ENCODE data around the gene GALNT15.
A peak's percentile ranks its signal among the peaks of the same experiment; 100 is the strongest.

Gene GALNT15

GRCh38 chr3:16174389-16174788 lies at the start of gene GALNT15:
Gene GALNT15, plus strand, starts transcription at chr3:16174680. Its CDS starts 472 bp downstream, at chr3:16175152.
- DNase-seq (ENCODE audit: low read depth): no peak

- no peak for DNase-seq (ENCODE audit: low read depth)
Observed at GRCh38 chr3:16126634-16127033, 47.8 kb upstream of the GALNT15 start.

GRCh38 chr3:16127249-16127648 lies 47.2 kb upstream of the GALNT15 start:
- no peak for DNase-seq (ENCODE audit: low read depth)

GRCh38 chr3:16130066-16130465 lies 44.4 kb upstream of the GALNT15 start:
- DNase-seq (ENCODE audit: low read depth): no peak

GRCh38 chr3:16132190-16132589 lies 42.3 kb upstream of the GALNT15 start:
- DNase-seq (ENCODE audit: low read depth): no peak

- DNase-seq (ENCODE audit: low read depth): no peak
Observed at GRCh38 chr3:16132928-16133327, 41.6 kb upstream of the GALNT15 start.

- no peak for DNase-seq (ENCODE audit: low read depth)
Observed at GRCh38 chr3:16134173-16134928, 40.1 kb upstream of the GALNT15 start.

GRCh38 chr3:16136055-16136454 lies 38.4 kb upstream of the GALNT15 start:
- DNase-seq (ENCODE audit: low read depth): no peak

- DNase-seq (ENCODE audit: low read depth): no peak
Observed at GRCh38 chr3:16137044-16137443, 37.4 kb upstream of the GALNT15 start.

GRCh38 chr3:16137977-16138376 lies 36.5 kb upstream of the GALNT15 start:
- no peak for DNase-seq (ENCODE audit: low read depth)

- DNase-seq (ENCODE audit: low read depth): no peak
Observed at GRCh38 chr3:16140116-16140893, 34.2 kb upstream of the GALNT15 start.

GRCh38 chr3:16140894-16141285 lies 33.6 kb upstream of the GALNT15 start:
- DNase-seq (ENCODE audit: low read depth): no peak

- no peak for DNase-seq (ENCODE audit: low read depth)
Observed at GRCh38 chr3:16142350-16143025, 32.0 kb upstream of the GALNT15 start.

- no peak for DNase-seq (ENCODE audit: low read depth)
Observed at GRCh38 chr3:16143861-16144447, 30.5 kb upstream of the GALNT15 start.

GRCh38 chr3:16145176-16145575 lies 29.3 kb upstream of the GALNT15 start:
- DNase-seq (ENCODE audit: low read depth): no peak

GRCh38 chr3:16146015-16146730 lies 28.3 kb upstream of the GALNT15 start:
- DNase-seq (ENCODE audit: low read depth): no peak

- DNase-seq (ENCODE audit: low read depth): no peak
Observed at GRCh38 chr3:16147220-16147994, 27.1 kb upstream of the GALNT15 start.

- no peak for DNase-seq (ENCODE audit: low read depth)
Observed at GRCh38 chr3:16148213-16148612, 26.3 kb upstream of the GALNT15 start.

- DNase-seq (ENCODE audit: low read depth): no peak
Observed at GRCh38 chr3:16148783-16149182, 25.7 kb upstream of the GALNT15 start.

- DNase-seq (ENCODE audit: low read depth): no peak
Observed at GRCh38 chr3:16150285-16150684, 24.2 kb upstream of the GALNT15 start.

GRCh38 chr3:16151109-16151508 lies 23.4 kb upstream of the GALNT15 start:
- DNase-seq (ENCODE audit: low read depth): peak; percentile 80

All from CMK (cell line).